Panc1 (cell line): ENCODE results near the gene CCL26. TPM values are rescaled to one million over a fixed set of nuclear protein-coding genes. Genes with fewer than 3 reads are reported as not detected.

ENCODE experiments used
- ATAC-seq: fragments of 200-7000 bp; cut with Tn5 transposase; 2 replicates; pipeline ENCODE4 v1.9.1; 2020; ENCODE audit warnings: mild to moderate bottlenecking, moderate library complexity
- BruUV-seq: library from RNA; stranded (reverse); fragments of 400-500 nt; replicated peaks from 2 replicates; lab custom pipeline; 2021; lab: Mats Ljungman, UMichigan
- CTCF ChIA-PET: fragments of 300-600 bp; sonication (Branson Sonifier 250); formaldehyde crosslinking; loops from one replicate; lab custom pipeline; 2022; ENCODE audit warnings: antibody characterized with exemption; lab: Charles Lee
- POLR2A ChIA-PET: fragments of 300-600 bp; sonication (Branson Sonifier 250); formaldehyde crosslinking; loops from one replicate; lab custom pipeline; 2022; ENCODE audit warnings: antibody characterized with exemption; lab: Charles Lee
- DNase-seq: peaks from one replicate; pipeline ENCODE4 v3.0.0-alpha.2; 2010; ENCODE audit warnings: low read depth, low spot score
- H3K27ac ChIP-seq: 2 replicates; pipeline ENCODE4 v1.5.1; 2011; ENCODE audit warnings: mild to moderate bottlenecking, low read length, inconsistent platforms
- H3K27me3 ChIP-seq: fragments of 200-500 bp; sonication (Bioruptor generic); 2 replicates; pipeline ENCODE4 v1.6.0; 2014; ENCODE audit warnings: low read length, inconsistent platforms; ENCODE audit not compliant: control insufficient read depth, insufficient read depth
- H3K36me3 ChIP-seq: fragments of 200-500 bp; sonication (Bioruptor generic); 2 replicates; pipeline ENCODE4 v1.5.1; 2014; ENCODE audit warnings: inconsistent platforms, mild to moderate bottlenecking, low read length, moderate library complexity; ENCODE audit not compliant: control insufficient read depth, insufficient read depth
- H3K4me1 ChIP-seq: 2 replicates; pipeline ENCODE4 v1.5.1; 2011; ENCODE audit warnings: inconsistent platforms, mild to moderate bottlenecking, low read length, moderate library complexity; ENCODE audit not compliant: control insufficient read depth, insufficient read depth
- H3K4me3 ChIP-seq, 2 experiments: 2 replicates each; pipeline ENCODE4 v1.5.1; 2011 to 2012; ENCODE audit warnings: low read depth in 2 of 2, low read length in 2 of 2, mild to moderate bottlenecking in 2 of 2, inconsistent platforms in 1 of 2, moderate library complexity in 1 of 2
- H3K9me3 ChIP-seq: fragments of 200-500 bp; sonication (Bioruptor generic); 2 replicates; pipeline ENCODE4 v1.5.1; 2014; ENCODE audit warnings: low read depth, mild to moderate bottlenecking, inconsistent platforms, low read length, moderate library complexity; ENCODE audit not compliant: control insufficient read depth, insufficient read depth
- CTCF ChIP-seq: fragments of 450-650 bp; IDR thresholded peaks from 2 replicates; pipeline ENCODE4 v1.5.1; 2017; ENCODE audit warnings: mild to moderate bottlenecking
- POLR2AphosphoS5 ChIP-seq: IDR thresholded peaks from 2 replicates; pipeline ENCODE4 v1.6.1; 2012; ENCODE audit warnings: mild to moderate bottlenecking, low read depth, low read length, moderate library complexity
- REST ChIP-seq, 2 experiments: IDR thresholded peaks; 2 replicates each; pipeline ENCODE4 v1.6.1; 2011 to 2012; ENCODE audit warnings: low read depth in 2 of 2, control low read depth in 1 of 2, low read length in 1 of 2, mild to moderate bottlenecking in 1 of 2, moderate library complexity in 1 of 2; ENCODE audit not compliant: insufficient read depth in 1 of 2
- SIN3A ChIP-seq: IDR thresholded peaks from 2 replicates; pipeline ENCODE4 v1.6.1; 2012; ENCODE audit warnings: low read depth, mild to moderate bottlenecking, low read length, moderate library complexity, borderline replicate concordance; ENCODE audit not compliant: insufficient read depth
- TCF7L2 ChIP-seq: IDR thresholded peaks from 2 replicates; pipeline ENCODE4 v1.6.1; 2011; ENCODE audit warnings: mild to moderate bottlenecking, low read depth, low read length, inconsistent platforms
- in situ Hi-C: cut with HindIII; loops from 2 replicates; pipeline ENCODE4 v1.10.0; 2016; ENCODE audit warnings: low sequenced_read_pairs, low pct_unique_long_range_greater_than_20kb
- intact Hi-C: fragments of 100-400 bp; cut with micrococcal nuclease; formaldehyde crosslinking; loops from one replicate; pipeline ENCODE4 v1.10.0; 2022; ENCODE audit not compliant: unreplicated experiment
- total RNA-seq: library from RNA; stranded (reverse); gene quantifications from one replicate; pipeline ENCODE4 v1.2.1, GENCODE V29; 2021; ENCODE audit not compliant: unreplicated experiment

CCL26 gene
- total RNA-seq, 1 experiment from 2014 or later, result not detected

GRCh38 chr7:75813084-75813483, 41.1 kb upstream of the CCL26 start:
- no peaks in the 10 kb centered on the region for H3K4me1 ChIP-seq
- no peaks in the 10 kb centered on the region for H3K27me3 ChIP-seq
- TF ChIP-seq REST (IDR thresholded peaks at IDR 0.05; ENCODE audit: insufficient read depth in 1 of 2, low read depth in 2 of 2, low read length in 1 of 2) (no peak), SIN3A (no peak), CTCF (no peak), TCF7L2 (no peak), POLR2AphosphoS5 (no peak)
- DNase-seq, result no peak
- H3K4me3 ChIP-seq, result no peak overlapping the region
- H3K9me3 ChIP-seq, result no peaks in the 10 kb centered on the region
- ChIA-PET CTCF (no interaction called here), POLR2A (no interaction called here)
- no peak overlapping the region for H3K27ac ChIP-seq
- H3K36me3 ChIP-seq, result no peaks in the 10 kb centered on the region
- intact Hi-C loops (no loop called here), in situ Hi-C loops (no loop called here)
- no peak for ATAC-seq
- BruUV-seq, result no TSS peak

GRCh38 chr7:75811894-75812678, 40.1 kb upstream of the CCL26 start:
- CTCF ChIA-PET, result no interaction called here
- no peaks in the 10 kb centered on the region for H3K9me3 ChIP-seq
- no peak overlapping the region for H3K27ac ChIP-seq
- POLR2A ChIA-PET, result interaction anchor here (0.6 kb wide), 1 partner anchor 51 kb away, joined by 5 read pairs; no protein-coding TSS in a partner anchor
- H3K27me3 ChIP-seq, result no peaks in the 10 kb centered on the region
- intact Hi-C loops, result no loop called here
- no peaks in the 10 kb centered on the region for H3K4me1 ChIP-seq
- in situ Hi-C loops, result no loop called here
- no peak for DNase-seq
- H3K36me3 ChIP-seq, result no peaks in the 10 kb centered on the region
- ATAC-seq, result no peak
- no TSS peak for BruUV-seq
- TF ChIP-seq SIN3A (no peak), TCF7L2 (no peak), CTCF (no peak), POLR2AphosphoS5 (no peak), REST (IDR thresholded peaks at IDR 0.05; ENCODE audit: insufficient read depth in 1 of 2, low read depth in 2 of 2, low read length in 1 of 2) (no peak)
- H3K4me3 ChIP-seq, result no peak overlapping the region
